Measurements from ENCODE around the gene C19orf25.

C19orf25 gene

GRCh38 chr19:1471515-1472160, 7.4 kb downstream of the C19orf25 start:
- no peak for DNase-seq (ENCODE audit: low read depth, low spot score)
- Histone ChIP-seq H3K4me3 (no peak overlapping the region), H3K27ac (no peak overlapping the region), H3K9me3 (ENCODE audit: low read depth, low read length) (no peaks in the 10 kb centered on the region), H3K36me3 (ENCODE audit: insufficient read depth, low read length) (no peaks in the 10 kb centered on the region), H3K9ac (ENCODE audit: insufficient read length) (no peak overlapping the region)
- no peak for TF ChIP-seq FOXP2 (optimal IDR thresholded peaks at IDR 0.05; ENCODE audit: control extremely low read depth, extremely low read length, insufficient read depth)
- no peak for TF ChIP-seq EZH2 (IDR thresholded peaks at IDR 0.05)
- TF ChIP-seq POLR2AphosphoS5 (IDR thresholded peaks at IDR 0.05; ENCODE audit: borderline replicate concordance, low read depth, low read length): no peak; the same call in 1 of the 2 replicates

- H3K27ac ChIP-seq: no peak overlapping the region
- no peaks in the 10 kb centered on the region for H3K9me3 ChIP-seq (ENCODE audit: low read depth, low read length)
- H3K4me3 ChIP-seq: peak overlapping the region; percentile 60
- no peak overlapping the region for H3K9ac ChIP-seq (ENCODE audit: insufficient read length)
- no peak for DNase-seq (ENCODE audit: low read depth, low spot score)
- no peaks in the 10 kb centered on the region for H3K36me3 ChIP-seq (ENCODE audit: insufficient read depth, low read length)
- TF ChIP-seq EZH2 (IDR thresholded peaks at IDR 0.05) (no peak), POLR2AphosphoS5 (IDR thresholded peaks at IDR 0.05; ENCODE audit: borderline replicate concordance, low read depth, low read length) (no peak), FOXP2 (optimal IDR thresholded peaks at IDR 0.05; ENCODE audit: control extremely low read depth, extremely low read length, insufficient read depth) (no peak)
Measured at GRCh38 chr19:1471010-1471514, 8.0 kb downstream of the C19orf25 start.

- no peak for DNase-seq (ENCODE audit: low read depth, low spot score)
- no peak overlapping the region for H3K9ac ChIP-seq (ENCODE audit: insufficient read length)
- H3K27ac ChIP-seq: no peak overlapping the region
Measured at GRCh38 chr19:1470305-1471009, 8.6 kb downstream of the C19orf25 start.

GRCh38 chr19:1470055-1470304, 9.0 kb downstream of the C19orf25 start:
- H3K9me3 ChIP-seq (ENCODE audit: low read depth, low read length): no peaks in the 10 kb centered on the region
- no peaks in the 10 kb centered on the region for H3K36me3 ChIP-seq (ENCODE audit: insufficient read depth, low read length)
- TF ChIP-seq POLR2AphosphoS5 (IDR thresholded peaks at IDR 0.05; ENCODE audit: borderline replicate concordance, low read depth, low read length) (no peak), FOXP2 (optimal IDR thresholded peaks at IDR 0.05; ENCODE audit: control extremely low read depth, extremely low read length, insufficient read depth) (no peak), EZH2 (IDR thresholded peaks at IDR 0.05) (no peak)
- H3K9ac ChIP-seq (ENCODE audit: insufficient read length): no peak overlapping the region
- H3K4me3 ChIP-seq: peak overlapping the region; percentile 60
- no peak for DNase-seq (ENCODE audit: low read depth, low spot score)
- H3K27ac ChIP-seq: no peak overlapping the region

More at GRCh38 chr19:1470305-1471009, 8.6 kb downstream of the C19orf25 start:
- Histone ChIP-seq H3K36me3 (ENCODE audit: insufficient read depth, low read length) (no peaks in the 10 kb centered on the region), H3K9me3 (ENCODE audit: low read depth, low read length) (no peaks in the 10 kb centered on the region), H3K4me3 (peak overlapping the region; percentile 60)
- TF ChIP-seq FOXP2 (optimal IDR thresholded peaks at IDR 0.05; ENCODE audit: control extremely low read depth, extremely low read length, insufficient read depth): no peak
- peak; percentile 92 for TF ChIP-seq EZH2 (IDR thresholded peaks at IDR 0.05)

- no peak overlapping the region for H3K9ac ChIP-seq (ENCODE audit: insufficient read length)
- no peaks in the 10 kb centered on the region for H3K9me3 ChIP-seq (ENCODE audit: low read depth, low read length)
- DNase-seq (ENCODE audit: low read depth, low spot score): no peak
- H3K27ac ChIP-seq: no peak overlapping the region
- no peaks in the 10 kb centered on the region for H3K36me3 ChIP-seq (ENCODE audit: insufficient read depth, low read length)
- TF ChIP-seq FOXP2 (optimal IDR thresholded peaks at IDR 0.05; ENCODE audit: control extremely low read depth, extremely low read length, insufficient read depth): no peak
- TF ChIP-seq POLR2AphosphoS5 (IDR thresholded peaks at IDR 0.05; ENCODE audit: borderline replicate concordance, low read depth, low read length): no peak
- no peak for TF ChIP-seq EZH2 (IDR thresholded peaks at IDR 0.05)
- H3K4me3 ChIP-seq: peak overlapping the region; percentile 60
Measured at GRCh38 chr19:1469255-1470054, 9.6 kb downstream of the C19orf25 start.

- no peaks in the 10 kb centered on the region for H3K9me3 ChIP-seq (ENCODE audit: low read depth, low read length)
- no peaks in the 10 kb centered on the region for H3K36me3 ChIP-seq (ENCODE audit: insufficient read depth, low read length)
- no peak overlapping the region for H3K27ac ChIP-seq
- no peak for TF ChIP-seq POLR2AphosphoS5 (IDR thresholded peaks at IDR 0.05; ENCODE audit: borderline replicate concordance, low read depth, low read length)
- no peak for TF ChIP-seq FOXP2 (optimal IDR thresholded peaks at IDR 0.05; ENCODE audit: control extremely low read depth, extremely low read length, insufficient read depth)
- DNase-seq (ENCODE audit: low read depth, low spot score): no peak
- peak overlapping the region; percentile 38 for H3K4me3 ChIP-seq
- H3K9ac ChIP-seq (ENCODE audit: insufficient read length): no peak overlapping the region
Measured at GRCh38 chr19:1468821-1469254, 10.2 kb downstream of the C19orf25 start.

GRCh38 chr19:1468274-1468820, 10.7 kb downstream of the C19orf25 start:
- DNase-seq (ENCODE audit: low read depth, low spot score): no peak
- Histone ChIP-seq H3K4me3 (peak overlapping the region; percentile 38), H3K36me3 (ENCODE audit: insufficient read depth, low read length) (no peaks in the 10 kb centered on the region), H3K9ac (ENCODE audit: insufficient read length) (no peak overlapping the region), H3K27ac (no peak overlapping the region), H3K9me3 (ENCODE audit: low read depth, low read length) (no peaks in the 10 kb centered on the region)
- TF ChIP-seq EZH2 (IDR thresholded peaks at IDR 0.05) (no peak), POLR2AphosphoS5 (IDR thresholded peaks at IDR 0.05; ENCODE audit: borderline replicate concordance, low read depth, low read length) (peak; percentile 13; the same call in 1 of the 2 replicates)

Measured in SK-N-MC (cell line).